HEK293T (cell line): ENCODE measurements around the gene CHRNB1.

ENCODE experiments used
- ARNT ChIP-seq: fragments of 450-650 bp; IDR thresholded peaks from 2 replicates; pipeline ENCODE4 v1.6.1; 2017; ENCODE audit warnings: mild to moderate bottlenecking
- FOXK2 ChIP-seq: fragments of 450-650 bp; IDR thresholded peaks from 2 replicates; pipeline ENCODE4 v1.6.1; 2016; ENCODE audit warnings: mild to moderate bottlenecking
- FOXM1 ChIP-seq: fragments of 450-650 bp; IDR thresholded peaks from 2 replicates; pipeline ENCODE4 v1.6.1; 2017; ENCODE audit warnings: mild to moderate bottlenecking, borderline replicate concordance
- L3MBTL2 ChIP-seq: fragments of 450-650 bp; conservative IDR thresholded peaks from 2 replicates; pipeline ENCODE4 v1.6.1; 2016; ENCODE audit warnings: mild to moderate bottlenecking
- NFRKB ChIP-seq: fragments of 450-650 bp; IDR thresholded peaks from 2 replicates; pipeline ENCODE4 v1.6.1; 2016; ENCODE audit warnings: mild to moderate bottlenecking, moderate library complexity
- PKNOX1 ChIP-seq: fragments of 450-650 bp; IDR thresholded peaks from 2 replicates; pipeline ENCODE4 v1.6.1; 2016
- SP1 ChIP-seq: fragments of 450-650 bp; IDR thresholded peaks from 2 replicates; pipeline ENCODE4 v1.6.1; 2017

GRCh38 chr17:7406235-7406825 lies 38.5 kb upstream of the CHRNB1 start:
- no peak for TF ChIP-seq FOXM1
- TF ChIP-seq PKNOX1: no peak
- no peak for TF ChIP-seq NFRKB
- TF ChIP-seq SP1: no peak
- no peak for TF ChIP-seq L3MBTL2
- no peak for TF ChIP-seq ARNT
- TF ChIP-seq FOXK2: no peak
